WTC11 (cell line): ENCODE results near the gene SPNS1. TPM values are rescaled to one million over a fixed set of nuclear protein-coding genes. Genes with fewer than 3 reads are reported as not detected.

Source experiments
- ATAC-seq: fragments of 200-7000 bp; cut with Tn5 transposase; 2 replicates; pipeline ENCODE4 v1.10.0; 2021; ENCODE audit warnings: mild to moderate bottlenecking, moderate library complexity
- CTCF ChIA-PET: fragments of 300-600 bp; sonication (Branson Sonifier 250); formaldehyde crosslinking; loops from one replicate; lab custom pipeline; 2021; ENCODE audit warnings: antibody characterized with exemption; lab: Charles Lee
- POLR2A ChIA-PET: fragments of 350-600 bp; sonication (Branson Sonifier 250); formaldehyde crosslinking; loops from one replicate; lab custom pipeline; 2021; ENCODE audit warnings: antibody characterized with exemption; lab: Charles Lee
- DNase-seq: peaks from one replicate; pipeline ENCODE4 v3.0.0; 2021; ENCODE audit warnings: low spot score
- H3K27ac Mint-ChIP-seq: 2 replicates; pipeline ENCODE4 v1.8.0; 2021; ENCODE audit warnings: mixed read lengths
- H3K27me3 Mint-ChIP-seq: 2 replicates; pipeline ENCODE4 v1.8.0; 2021; ENCODE audit warnings: low read depth, mild to moderate bottlenecking, moderate library complexity, mixed read lengths
- H3K36me3 Mint-ChIP-seq: 2 replicates; pipeline ENCODE4 v1.8.0; 2021; ENCODE audit warnings: mixed read lengths
- H3K4me1 Mint-ChIP-seq: 2 replicates; pipeline ENCODE4 v1.8.0; 2022; ENCODE audit warnings: mixed read lengths
- H3K4me3 Mint-ChIP-seq: 2 replicates; pipeline ENCODE4 v1.8.0; 2021; ENCODE audit warnings: mild to moderate bottlenecking, moderate library complexity, mixed read lengths
- H3K9me3 Mint-ChIP-seq: 2 replicates; pipeline ENCODE4 v1.8.0; 2021; ENCODE audit warnings: mixed read lengths
- ATF3 ChIP-seq: sonication (generic); formaldehyde crosslinking; conservative IDR thresholded peaks from 2 replicates; pipeline ENCODE4 v1.8.1; 2022; ENCODE audit warnings: mild to moderate bottlenecking, missing genetic modification reagents
- CTCF ChIP-seq: fragments of 200-600 bp; IDR thresholded peaks from 2 replicates; pipeline ENCODE4 v1.8.0; 2022; ENCODE audit warnings: antibody characterized with exemption
- E2F5 ChIP-seq: sonication (generic); formaldehyde crosslinking; IDR thresholded peaks from 2 replicates; pipeline ENCODE4 v1.8.1; 2022; ENCODE audit warnings: mild to moderate bottlenecking, moderate library complexity, missing genetic modification reagents
- ESRRA ChIP-seq: sonication (generic); formaldehyde crosslinking; IDR thresholded peaks from 2 replicates; pipeline ENCODE4 v1.8.1; 2022; ENCODE audit warnings: mild to moderate bottlenecking, missing genetic modification reagents, borderline replicate concordance
- FOXJ3 ChIP-seq: sonication (generic); formaldehyde crosslinking; IDR thresholded peaks from 2 replicates; pipeline ENCODE4 v1.9.0; 2021; ENCODE audit warnings: missing genetic modification reagents, mild to moderate bottlenecking, borderline replicate concordance
- HMGA2 ChIP-seq: fragments of 250-450 bp; sonication (Bioruptor Pico); IDR thresholded peaks from 2 replicates; pipeline ENCODE4 v1.4.0; 2021; ENCODE audit warnings: mild to moderate bottlenecking, moderate library complexity
- IRF2 ChIP-seq: sonication (generic); formaldehyde crosslinking; IDR thresholded peaks from 2 replicates; pipeline ENCODE4 v1.8.0; 2022; ENCODE audit warnings: low read depth, missing genetic modification reagents, borderline replicate concordance
- JUN ChIP-seq: sonication (generic); formaldehyde crosslinking; IDR thresholded peaks from 2 replicates; pipeline ENCODE4 v1.8.0; 2023; ENCODE audit warnings: mild to moderate bottlenecking, missing genetic modification reagents
- NFYB ChIP-seq: sonication (generic); formaldehyde crosslinking; conservative IDR thresholded peaks from 2 replicates; pipeline ENCODE4 v1.8.0; 2022; ENCODE audit warnings: low read depth, missing genetic modification reagents
- PREB ChIP-seq: sonication (generic); formaldehyde crosslinking; IDR thresholded peaks from 2 replicates; pipeline ENCODE4 v1.8.1; 2022; ENCODE audit warnings: mild to moderate bottlenecking, missing genetic modification reagents, moderate library complexity, borderline replicate concordance
- PRRX2 ChIP-seq: fragments of 250-450 bp; sonication (Bioruptor Pico); IDR thresholded peaks from 2 replicates; pipeline ENCODE4 v1.8.0; 2021; ENCODE audit warnings: mild to moderate bottlenecking
- SOX15 ChIP-seq: fragments of 250-450 bp; sonication (Bioruptor Pico); IDR thresholded peaks from 2 replicates; pipeline ENCODE4 v1.9.0; 2021; ENCODE audit warnings: mild to moderate bottlenecking
- USF1 ChIP-seq: sonication (generic); formaldehyde crosslinking; IDR thresholded peaks from 2 replicates; pipeline ENCODE4 v1.8.0; 2022; ENCODE audit warnings: mild to moderate bottlenecking, missing genetic modification reagents
- ZNF138 ChIP-seq: sonication (generic); formaldehyde crosslinking; conservative IDR thresholded peaks from 2 replicates; pipeline ENCODE4 v1.8.1; 2022; ENCODE audit warnings: mild to moderate bottlenecking, moderate library complexity, missing genetic modification reagents
- ZNF219 ChIP-seq: sonication (generic); formaldehyde crosslinking; IDR thresholded peaks from 2 replicates; pipeline ENCODE4 v1.8.0; 2023; ENCODE audit warnings: missing genetic modification reagents, mild to moderate bottlenecking, borderline replicate concordance
- ZNF317 ChIP-seq: sonication (generic); formaldehyde crosslinking; IDR thresholded peaks from 2 replicates; pipeline ENCODE4 v1.8.1; 2023; ENCODE audit warnings: low read depth, mild to moderate bottlenecking, moderate library complexity, missing genetic modification reagents, borderline replicate concordance
- ZNF425 ChIP-seq: fragments of 250-450 bp; sonication (Bioruptor Pico); conservative IDR thresholded peaks from 2 replicates; pipeline ENCODE4 v1.9.0; 2021; ENCODE audit warnings: mild to moderate bottlenecking
- total RNA-seq: library from RNA; stranded (reverse); gene quantifications from 3 replicates; pipeline ENCODE4 v1.2.3, GENCODE V29; 2021

Gene SPNS1
- total RNA-seq, 1 experiment from 2014 or later = 64.4 TPM

GRCh38 chr16:28932339-28933141, 42.0 kb upstream of the SPNS1 start (continued):
- TF ChIP-seq CTCF = no peak

GRCh38 chr16:28933171-28933570, 41.4 kb upstream of the SPNS1 start:
- Mint-ChIP-seq H3K9me3 (no peaks in the 10 kb centered on the region), H3K4me3 (no peak overlapping the region), H3K36me3 (no peaks in the 10 kb centered on the region), H3K27ac (no peak overlapping the region), H3K4me1 (peaks cover 8% of the 10 kb centered on the region), H3K27me3 (peaks cover 14% of the 10 kb centered on the region)
- TF ChIP-seq ZNF425 (CRISPR knock-in tag) = no peak
- no peak for TF ChIP-seq ZNF219 (CRISPR knock-in tag)
- no peak for TF ChIP-seq JUN (CRISPR knock-in tag)
- TF ChIP-seq FOXJ3 (CRISPR knock-in tag) = no peak
- no peak for TF ChIP-seq USF1 (CRISPR knock-in tag)
- no peak for TF ChIP-seq NFYB (CRISPR knock-in tag)
- TF ChIP-seq E2F5 (CRISPR knock-in tag) = no peak
- no peak for TF ChIP-seq PREB
- TF ChIP-seq ZNF317 (CRISPR knock-in tag) = no peak
- TF ChIP-seq SOX15 = no peak
- TF ChIP-seq ESRRA (CRISPR knock-in tag) = no peak
- TF ChIP-seq ATF3 (CRISPR knock-in tag) = no peak
- TF ChIP-seq PRRX2 (CRISPR knock-in tag) = no peak
- no peak for TF ChIP-seq IRF2
- no peak for TF ChIP-seq ZNF138 (CRISPR knock-in tag)
- TF ChIP-seq HMGA2 = no peak
- ChIA-PET CTCF (interaction anchor here (0.9 to 1.7 kb wide), 3 partner anchors 8 to 12 kb away, joined by 3 to 10 read pairs (median 5); partner anchors contain the start of gene RABEP2), POLR2A (interaction anchor here (0.5 kb wide), 1 partner anchor 8 kb away, joined by 4 read pairs; no protein-coding TSS in a partner anchor)
- no peak for DNase-seq
- no peak for ATAC-seq
